Measurements from ENCODE around the gene ZNF236.

GRCh38 chr18:76903386-76903785, 81.0 kb downstream of the ZNF236 start:
- TF ChIP-seq MAX (IDR thresholded peaks at IDR 0.05) = no peak
- TF ChIP-seq EP300 (IDR thresholded peaks at IDR 0.05; ENCODE audit: borderline replicate concordance) = no peak
- no peak for TF ChIP-seq YY1 (IDR thresholded peaks at IDR 0.05; ENCODE audit: low read depth)
- TF ChIP-seq CREB1 (IDR thresholded peaks at IDR 0.05; ENCODE audit: low read depth) = no peak
- no peak for TF ChIP-seq TAF1 (IDR thresholded peaks at IDR 0.05; ENCODE audit: low read depth)
- no peak for TF ChIP-seq CEBPB (IDR thresholded peaks at IDR 0.05)
- TF ChIP-seq FOXM1 (IDR thresholded peaks at IDR 0.05; ENCODE audit: borderline replicate concordance, low read depth) = no peak

All from Ishikawa (cell line).